ENCODE results near the gene FMN2.

FMN2 gene

GRCh38 chr1:240524356-240525069 is 432.8 kb downstream of the FMN2 start:
- TF ChIP-seq CTCF (IDR thresholded peaks at IDR 0.05), result no peak
- Histone ChIP-seq H3K27ac (no peak overlapping the region), H3K4me1 (peaks cover 8% of the 10 kb centered on the region), H3K4me2 (ENCODE audit: low read length) (no peak overlapping the region), H3K4me3 (ENCODE audit: low read depth, low read length) (no peak overlapping the region), H3K27me3 (ENCODE audit: control insufficient read depth, insufficient read depth, low read length) (no peaks in the 10 kb centered on the region), H3K36me3 (ENCODE audit: control insufficient read depth, insufficient read depth, low read length) (no peaks in the 10 kb centered on the region), H2AFZ (no peak overlapping the region), H3K79me2 (peaks cover 2% of the 10 kb centered on the region), H3K9ac (no peak overlapping the region), H3K9me3 (ENCODE audit: control insufficient read depth, low read length) (no peaks in the 10 kb centered on the region)
